Limb (tissue), 2 donors: ENCODE results near the gene RETN.
A peak's percentile ranks its signal among the peaks of the same experiment; 100 is the strongest.

Experiments used
- DNase-seq, 2 donors: peaks; one replicate each; pipeline ENCODE4 v3.0.0-alpha.2; 2016; ENCODE audit errors: extremely low spot score in 2 of 2

Gene RETN

DNA sequence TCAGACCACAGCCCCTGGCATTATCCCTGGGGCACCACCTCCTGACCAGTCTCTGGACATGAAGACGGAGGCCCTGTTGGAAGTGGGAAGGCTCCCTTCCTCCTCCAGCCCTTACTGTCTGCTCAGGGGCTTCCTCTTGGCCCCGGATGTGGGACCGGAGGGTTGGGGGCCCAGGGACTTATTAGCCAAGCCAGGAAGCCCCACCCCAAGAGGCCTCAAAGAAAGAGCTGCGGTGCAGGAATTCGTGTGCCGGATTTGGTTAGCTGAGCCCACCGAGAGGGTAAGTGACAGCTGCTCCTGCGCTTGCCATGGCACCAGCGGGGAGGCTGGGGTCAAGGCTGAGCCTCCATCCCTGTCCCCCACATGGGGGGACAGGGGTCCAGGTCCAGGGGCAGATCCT lies at the start of gene RETN:
Gene RETN, plus strand, starts transcription at position 208 of the 400 bp plus-strand sequence. CDS start 278 bp downstream, outside the sequence.
- no peak for DNase-seq

- DNase-seq: no peak
These were observed 49.0 kb upstream of the RETN start for GRCh38 chr19:7619671-7620441.

DNA sequence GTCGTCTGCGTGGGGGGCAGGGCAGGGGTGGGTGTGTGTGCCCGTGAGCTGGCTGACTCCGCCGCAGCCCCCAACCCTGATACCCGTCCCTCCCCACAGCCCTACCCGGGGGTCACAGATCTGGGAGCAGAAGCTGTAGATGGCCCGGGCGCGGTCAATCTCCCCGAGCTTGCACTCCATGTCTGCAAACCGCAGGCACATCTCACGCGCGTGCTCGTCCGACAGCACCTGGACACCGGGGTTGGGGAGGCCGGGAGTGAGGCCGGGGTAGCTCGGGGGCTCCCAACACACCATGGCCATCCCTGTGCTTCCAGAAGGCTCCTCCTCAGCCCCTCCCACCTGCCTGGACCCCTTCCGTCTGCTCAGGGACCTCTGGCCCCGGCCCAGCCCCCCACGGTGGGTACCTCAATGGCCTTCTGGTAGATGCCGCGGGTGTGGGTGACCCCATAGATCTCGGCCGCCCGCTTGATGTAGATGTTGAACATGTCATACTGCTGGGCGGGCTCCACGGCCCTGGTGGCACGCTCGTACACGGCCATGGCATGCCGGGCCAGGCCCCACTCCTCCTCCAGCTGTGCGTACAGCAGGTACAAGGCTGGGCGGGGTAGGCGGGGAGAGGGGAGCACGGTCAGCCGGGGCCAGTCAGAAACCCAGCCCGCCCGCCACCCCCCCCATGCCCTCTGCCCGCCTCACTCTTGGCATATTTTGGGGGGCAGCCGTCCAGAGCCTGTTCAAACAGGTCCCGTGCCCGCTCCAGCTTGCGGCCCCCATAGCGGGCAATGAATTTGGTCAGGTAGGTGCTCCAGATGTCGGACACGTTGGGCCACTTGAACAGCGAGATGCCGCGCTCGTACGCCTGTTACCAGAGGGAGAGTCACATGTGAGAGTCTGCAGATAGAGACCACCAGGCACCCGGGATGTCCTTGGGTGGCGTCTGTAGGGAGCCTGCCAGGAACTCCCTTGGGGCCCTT lies 48.1 kb upstream of the RETN start:
- no peak for DNase-seq

DNA sequence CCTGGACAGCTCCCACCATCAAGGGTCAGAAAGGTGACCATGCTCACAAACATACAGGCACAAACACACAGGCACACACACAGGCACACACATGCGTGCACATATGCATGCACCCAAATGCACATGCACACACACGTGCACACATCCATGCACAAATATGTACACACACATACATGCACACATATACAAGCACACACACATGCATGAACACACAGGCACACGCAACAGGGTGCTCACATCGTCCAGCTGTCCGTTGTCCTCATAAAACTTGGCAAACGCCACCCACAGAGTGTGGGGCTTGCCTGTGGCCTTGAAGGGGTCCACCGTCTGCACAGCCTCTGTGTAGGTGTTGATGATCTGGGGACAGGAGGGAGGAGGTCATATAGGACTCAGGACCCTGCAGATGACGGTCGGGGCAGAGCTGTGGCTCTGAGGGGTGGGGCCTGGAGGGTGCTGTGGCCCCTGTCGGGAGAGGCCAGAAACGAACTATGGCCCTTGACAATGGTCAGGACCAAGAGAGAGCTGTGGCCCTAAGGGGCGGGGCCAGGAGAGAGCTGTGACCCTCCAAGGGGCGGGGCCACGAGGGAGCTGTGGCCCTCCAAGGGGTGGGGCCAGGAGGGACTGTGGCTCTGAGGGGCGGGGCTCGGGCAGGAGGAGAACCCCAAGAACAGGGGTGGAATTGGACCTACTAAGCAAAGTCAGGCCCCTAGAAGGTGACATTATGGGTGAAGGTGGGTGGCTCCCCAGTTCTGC lies 45.7 kb upstream of the RETN start:
- DNase-seq: no peak

DNA sequence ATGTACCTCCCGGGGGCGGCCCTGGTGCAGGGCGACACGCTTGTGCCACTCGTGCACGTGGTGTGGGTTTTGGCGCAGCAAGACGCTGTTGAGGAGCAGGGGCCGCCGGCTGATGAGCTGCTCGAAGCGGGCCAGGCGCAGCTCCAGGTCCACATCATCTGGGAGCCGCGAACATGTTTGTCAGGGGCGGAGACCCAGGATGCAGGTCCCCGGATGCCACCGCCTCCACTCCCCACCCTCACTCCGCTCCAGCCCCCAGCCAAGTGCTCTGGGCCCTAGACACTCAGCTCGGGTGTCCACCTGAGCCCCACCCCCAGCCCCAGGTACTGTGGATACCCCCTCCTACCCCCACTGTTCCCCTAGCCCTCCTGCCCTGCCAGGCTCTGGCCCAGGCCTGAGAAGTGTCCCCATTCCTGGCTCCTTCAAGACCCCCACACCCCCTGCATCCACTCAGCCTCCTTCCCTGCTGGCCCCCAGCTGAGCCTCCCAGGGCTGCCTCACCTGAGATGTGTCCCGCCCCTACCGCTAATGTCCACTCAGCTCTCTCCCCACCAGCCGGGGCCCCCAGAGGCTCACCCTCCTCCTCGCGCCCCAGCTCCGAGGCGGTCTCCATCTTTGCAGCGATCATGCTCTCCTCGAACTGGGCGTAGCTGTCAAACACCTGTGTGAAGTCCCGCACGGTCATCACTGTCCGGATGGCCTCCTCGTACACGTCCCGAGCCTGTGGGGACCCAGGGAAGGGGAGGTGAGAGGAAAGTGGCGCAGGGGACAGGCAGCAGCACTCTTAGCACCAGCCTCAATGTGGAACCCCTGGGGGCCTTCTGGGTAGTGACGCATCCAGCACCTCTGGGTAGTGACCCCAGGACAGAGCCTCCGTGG lies 44.9 kb upstream of the RETN start:
- DNase-seq: no peak

DNA sequence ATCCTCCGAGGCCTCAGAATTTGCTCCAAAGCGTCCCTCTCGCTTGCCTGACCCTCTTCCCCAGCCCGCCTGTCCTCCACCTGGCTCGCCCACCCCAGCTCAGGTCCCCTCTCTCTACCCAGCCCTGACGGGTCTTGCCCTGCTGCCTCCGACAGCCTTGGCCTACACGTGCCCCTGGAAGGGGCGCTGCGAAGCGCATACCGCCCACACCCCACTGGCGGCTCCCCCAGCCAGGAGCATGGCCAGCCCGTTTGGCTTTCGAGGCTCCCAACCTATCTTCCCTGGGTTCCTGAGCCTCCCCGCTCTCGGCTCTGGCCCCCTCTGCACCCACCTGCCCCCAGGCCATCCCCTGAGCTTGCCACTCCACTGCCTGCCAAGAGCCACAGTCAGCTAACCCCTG lies 44.0 kb upstream of the RETN start:
- no peak for DNase-seq

DNA sequence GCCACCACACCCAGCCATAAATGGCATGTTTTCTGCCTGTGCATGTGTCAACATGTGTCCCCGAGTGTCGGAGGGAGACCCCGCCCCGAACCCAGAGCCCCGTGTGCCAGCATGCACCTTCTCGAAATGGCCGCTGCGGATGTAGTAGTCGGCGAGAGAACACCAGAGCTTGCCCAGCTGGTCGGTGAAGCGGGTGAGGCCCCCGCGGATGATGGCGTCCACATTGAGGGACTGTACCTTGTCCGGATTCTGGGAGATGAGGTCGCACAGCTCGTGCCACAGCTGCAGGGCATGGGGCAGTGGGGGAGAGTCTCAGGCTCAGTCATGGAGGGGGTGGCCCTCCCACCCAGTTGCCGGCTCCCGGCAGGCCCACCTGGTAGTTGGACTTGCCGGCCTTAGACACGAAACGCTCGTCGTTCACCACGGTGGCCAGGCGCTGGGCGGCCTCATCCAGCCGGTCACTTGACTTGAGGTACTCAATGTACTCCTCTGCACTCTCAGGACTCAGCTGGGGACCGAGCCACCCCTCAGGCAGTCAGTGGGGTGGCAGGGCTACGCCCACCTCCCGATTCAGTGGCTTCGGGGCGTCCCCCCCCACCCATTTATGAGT lies 43.0 kb upstream of the RETN start:
- DNase-seq: no peak

DNA sequence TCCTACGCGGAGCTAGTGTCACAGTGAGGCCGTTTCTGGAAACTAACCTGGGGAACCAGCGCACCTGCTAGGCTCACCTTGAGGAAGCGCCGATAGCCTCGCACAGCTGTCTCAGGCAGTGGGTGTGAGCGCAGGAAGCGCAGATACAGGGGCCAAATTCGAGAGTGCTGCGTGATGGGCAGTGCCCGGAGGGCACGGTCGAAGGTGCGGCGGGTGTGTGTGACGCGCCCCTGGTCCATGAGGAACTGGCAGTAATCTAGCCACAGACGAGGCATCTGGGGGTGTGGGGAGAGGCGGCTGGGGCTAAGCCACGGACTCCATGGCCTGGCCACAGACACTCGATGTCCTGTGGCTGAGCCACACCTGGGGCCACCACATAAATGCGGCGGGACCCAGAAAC lies 41.7 kb upstream of the RETN start:
- DNase-seq: no peak

- DNase-seq: no peak
These were observed 40.1 kb upstream of the RETN start for GRCh38 chr19:7628589-7629311.

- DNase-seq: peak; percentile 97 to 98
These were observed 39.3 kb upstream of the RETN start, which contains the start of the genes PET100 and XAB2 for GRCh38 chr19:7629347-7630054. Gene PET100 (plus strand): TSS chr19:7629793. CDS start chr19:7629834, 41 bp downstream. Gene XAB2 (minus strand): TSS chr19:7629545. CDS start chr19:7629527, 18 bp downstream.

GRCh38 chr19:7631577-7631976 lies 37.3 kb upstream of the RETN start:
- no peak for DNase-seq

- no peak for DNase-seq
These were observed 36.3 kb upstream of the RETN start for GRCh38 chr19:7632340-7633203.

DNA sequence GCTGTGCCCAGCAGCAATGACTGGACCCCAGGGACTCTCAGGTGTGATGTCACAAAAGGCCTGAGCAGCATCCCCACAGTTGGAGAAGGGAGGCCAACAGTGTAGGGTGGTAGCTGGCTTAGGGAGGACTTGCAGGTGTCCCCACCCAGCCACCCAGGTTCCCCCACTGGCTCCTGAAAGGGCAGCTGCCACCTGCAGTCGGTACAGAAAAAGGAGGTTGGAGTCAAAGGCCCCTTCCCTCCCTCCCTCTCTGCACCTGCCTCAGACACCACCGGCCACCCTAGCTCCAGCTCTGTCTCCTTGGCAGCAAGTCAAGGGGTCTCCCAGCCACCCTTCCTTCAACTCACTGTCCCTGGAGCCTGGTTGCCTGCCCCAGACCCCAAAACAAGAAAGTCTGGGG lies 35.2 kb upstream of the RETN start, which contains the start of gene PCP2:
Gene PCP2, minus strand, starts transcription at position 22 of the 400 bp plus-strand sequence. CDS start 262 bp downstream, outside the sequence.
- no peak for DNase-seq

DNA sequence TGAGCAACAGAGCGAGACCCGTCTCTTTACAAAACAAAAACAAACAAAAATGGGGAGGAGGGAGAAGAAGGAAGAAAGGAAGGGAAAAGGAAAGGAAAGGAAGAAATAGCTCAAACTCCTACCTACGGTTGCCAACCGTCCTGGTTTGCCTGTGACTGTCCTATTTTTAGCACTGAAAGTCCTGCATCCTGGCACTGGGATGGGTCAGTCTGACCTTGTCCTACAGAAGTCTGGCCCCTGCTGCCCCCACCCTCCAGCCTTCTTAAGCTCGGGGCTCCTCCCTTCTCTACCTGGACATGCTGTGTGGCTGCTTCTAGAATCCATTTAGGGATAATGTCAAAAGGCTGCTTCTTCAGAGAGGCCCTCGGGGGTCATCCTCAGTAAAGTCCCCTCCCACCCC lies 33.2 kb upstream of the RETN start:
- DNase-seq: no peak

- DNase-seq: no peak
These were observed 32.5 kb upstream of the RETN start for GRCh38 chr19:7636317-7636690.

- peak in 1 of 2 donors; percentile 51 for DNase-seq
These were observed 32.0 kb upstream of the RETN start, which contains the start of gene STXBP2 for GRCh38 chr19:7636691-7637373. Gene STXBP2 (plus strand): TSS chr19:7637110. CDS start chr19:7637150, 40 bp downstream.
